HEK293 (cell line): ENCODE measurements around the gene VEGFA.

Source experiments
- CTCF ChIA-PET: fragments of 350-600 bp; formaldehyde crosslinking; extraction: SDS; loops from one replicate; lab custom pipeline; 2021; ENCODE audit warnings: antibody characterized with exemption; lab: Yijun Ruan, JAX
- POLR2A ChIA-PET: fragments of 300-600 bp; formaldehyde crosslinking; extraction: SDS; loops from one replicate; lab custom pipeline; 2020; ENCODE audit warnings: antibody characterized with exemption, inconsistent platforms; lab: Yijun Ruan, JAX
- H3K27ac ChIP-seq: fragments of 200-500 bp; sonication (Bioruptor generic); 2 replicates; pipeline ENCODE4 v1.5.1; 2014; ENCODE audit warnings: low read depth, low read length, control low read depth, inconsistent platforms; ENCODE audit errors: extremely low read depth
- H3K36me3 ChIP-seq, 2 experiments: fragments of 200-500 bp in 1 of 2; sonication (Bioruptor generic) in 1 of 2; 1 replicate in 1 of 2; 2 replicates in 1 of 2; pipeline ENCODE4 v1.5.1; 2014 to 2017; ENCODE audit warnings: inconsistent platforms in 2 of 2, low read length in 2 of 2; ENCODE audit not compliant: control insufficient read depth in 2 of 2, insufficient read depth in 1 of 2
- H3K4me1 ChIP-seq: fragments of 200-500 bp; sonication (Bioruptor generic); 2 replicates; pipeline ENCODE4 v1.5.1; 2014; ENCODE audit warnings: mild to moderate bottlenecking, low read length, inconsistent platforms; ENCODE audit not compliant: control insufficient read depth, insufficient read depth
- H3K4me3 ChIP-seq: 2 replicates; pipeline ENCODE4 v1.5.1; 2011; ENCODE audit warnings: low read depth, mild to moderate bottlenecking, control low read depth, low read length, moderate library complexity
- H3K9me3 ChIP-seq: fragments of 200-500 bp; sonication (Bioruptor generic); 2 replicates; pipeline ENCODE4 v1.5.1; 2014; ENCODE audit warnings: low read depth, low read length, inconsistent platforms; ENCODE audit not compliant: control insufficient read depth, insufficient read depth
- HOXC10 ChIP-seq: sonication (generic); formaldehyde crosslinking; IDR thresholded peaks from 2 replicates; pipeline ENCODE4 v1.8.1; 2023; ENCODE audit warnings: mild to moderate bottlenecking, missing genetic modification reagents
- KLF10 ChIP-seq: fragments of 450-650 bp; IDR thresholded peaks from 2 replicates; pipeline ENCODE4 v1.5.1; 2018; ENCODE audit warnings: missing biosample characterization, mild to moderate bottlenecking, missing genetic modification characterization
- TRIM28 ChIP-seq: IDR thresholded peaks from 2 replicates; pipeline ENCODE4 v1.6.1; 2011; ENCODE audit warnings: low read length, control low read depth, borderline replicate concordance
- ZBTB49 ChIP-seq: fragments of 450-650 bp; formaldehyde crosslinking; IDR thresholded peaks from 2 replicates; pipeline ENCODE4 v1.5.1; 2016; ENCODE audit warnings: missing biosample characterization, missing genetic modification characterization, low read depth
- ZFP37 ChIP-seq: fragments of 450-650 bp; formaldehyde crosslinking; IDR thresholded peaks from 2 replicates; pipeline ENCODE4 v1.5.1; 2016; ENCODE audit warnings: missing biosample characterization, missing genetic modification characterization
- ZFP41 ChIP-seq: fragments of 450-650 bp; formaldehyde crosslinking; IDR thresholded peaks from 2 replicates; pipeline ENCODE4 v1.5.1; 2016; ENCODE audit warnings: missing biosample characterization, missing genetic modification characterization, borderline replicate concordance
- ZFP69B ChIP-seq: fragments of 450-650 bp; formaldehyde crosslinking; IDR thresholded peaks from 2 replicates; pipeline ENCODE4 v1.5.1; 2016; ENCODE audit warnings: missing biosample characterization, missing genetic modification characterization
- ZNF140 ChIP-seq: fragments of 450-650 bp; formaldehyde crosslinking; IDR thresholded peaks from 2 replicates; pipeline ENCODE4 v1.5.1; 2016; ENCODE audit warnings: missing biosample characterization, missing genetic modification characterization
- ZNF155 ChIP-seq: fragments of 450-650 bp; formaldehyde crosslinking; IDR thresholded peaks from 2 replicates; pipeline ENCODE4 v1.5.1; 2016; ENCODE audit warnings: missing biosample characterization, missing genetic modification characterization
- ZNF174 ChIP-seq: fragments of 450-650 bp; formaldehyde crosslinking; IDR thresholded peaks from 2 replicates; pipeline ENCODE4 v1.5.0; 2017; ENCODE audit warnings: missing biosample characterization, mild to moderate bottlenecking, missing genetic modification characterization
- ZNF184 ChIP-seq: fragments of 450-650 bp; IDR thresholded peaks from 2 replicates; pipeline ENCODE4 v1.5.1; 2018; ENCODE audit warnings: missing biosample characterization, mild to moderate bottlenecking, missing genetic modification characterization
- ZNF501 ChIP-seq: fragments of 450-650 bp; formaldehyde crosslinking; IDR thresholded peaks from 2 replicates; pipeline ENCODE4 v1.5.1; 2016; ENCODE audit warnings: missing biosample characterization, missing genetic modification characterization
- ZNF544 ChIP-seq: fragments of 450-650 bp; formaldehyde crosslinking; IDR thresholded peaks from 2 replicates; pipeline ENCODE4 v1.5.0; 2017; ENCODE audit warnings: missing biosample characterization, missing genetic modification characterization
- ZNF549 ChIP-seq: fragments of 450-650 bp; IDR thresholded peaks from 2 replicates; pipeline ENCODE4 v1.5.1; 2018; ENCODE audit warnings: missing biosample characterization, missing genetic modification characterization, mild to moderate bottlenecking, inconsistent platforms, moderate library complexity
- ZNF555 ChIP-seq: fragments of 450-650 bp; formaldehyde crosslinking; conservative IDR thresholded peaks from 2 replicates; pipeline ENCODE4 v1.5.1; 2017; ENCODE audit warnings: missing biosample characterization, mild to moderate bottlenecking, missing genetic modification characterization, inconsistent platforms
- ZNF677 ChIP-seq: fragments of 450-650 bp; IDR thresholded peaks from 2 replicates; pipeline ENCODE4 v1.5.0; 2018; ENCODE audit warnings: missing biosample characterization, mild to moderate bottlenecking, missing genetic modification characterization, moderate library complexity
- ZNF791 ChIP-seq: fragments of 450-650 bp; formaldehyde crosslinking; IDR thresholded peaks from 2 replicates; pipeline ENCODE4 v1.5.1; 2016; ENCODE audit warnings: missing biosample characterization, missing genetic modification characterization
- ZNF792 ChIP-seq: fragments of 450-650 bp; formaldehyde crosslinking; IDR thresholded peaks from 2 replicates; pipeline ENCODE4 v1.5.1; 2016; ENCODE audit warnings: missing biosample characterization, missing genetic modification characterization
- ZSCAN5A ChIP-seq: fragments of 450-650 bp; formaldehyde crosslinking; IDR thresholded peaks from 2 replicates; pipeline ENCODE4 v1.5.1; 2016; ENCODE audit warnings: missing biosample characterization, missing genetic modification characterization
- TF ChIP-seq, protein P1 (sequence below): fragments of 450-650 bp; formaldehyde crosslinking; IDR thresholded peaks from 2 replicates; pipeline ENCODE4 v1.5.1; 2016; ENCODE audit warnings: missing biosample characterization, missing genetic modification characterization
- TF ChIP-seq, protein P2 (sequence below): fragments of 450-650 bp; formaldehyde crosslinking; IDR thresholded peaks from 2 replicates; pipeline ENCODE4 v1.5.1; 2016; ENCODE audit warnings: missing biosample characterization, missing genetic modification characterization
- TF ChIP-seq, protein P3 (sequence below): fragments of 450-650 bp; IDR thresholded peaks from 2 replicates; pipeline ENCODE4 v1.5.1; 2018; ENCODE audit warnings: missing biosample characterization, mild to moderate bottlenecking, missing genetic modification characterization
- TF ChIP-seq, protein P4 (sequence below): fragments of 450-650 bp; IDR thresholded peaks from 2 replicates; pipeline ENCODE4 v1.5.1; 2018; ENCODE audit warnings: missing biosample characterization, missing genetic modification characterization

The VEGFA gene

DNA sequence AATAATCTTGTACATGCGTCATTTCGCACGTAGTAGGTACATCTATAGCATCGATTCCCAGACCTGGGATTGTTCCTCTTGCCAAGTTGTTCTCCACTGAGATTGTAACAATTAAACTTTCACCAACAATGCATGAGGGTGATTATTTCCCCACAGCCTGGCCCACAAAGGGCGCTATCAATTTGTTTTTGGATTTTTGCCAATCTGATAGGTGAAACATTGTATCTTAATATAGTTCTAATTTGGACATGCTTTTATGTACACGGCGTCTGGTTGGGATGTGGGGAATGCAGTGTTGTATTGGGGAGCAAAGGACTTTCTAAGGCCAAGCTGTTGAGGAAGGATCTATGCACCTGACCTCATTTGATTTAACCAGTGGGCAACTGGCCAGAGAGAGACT, 59.5 kb downstream of the VEGFA start:
- H3K4me1 ChIP-seq: 0 out of 2 replicates have a peak, but pooled peaks cover 1% of the 10 kb centered on the region
- no peak overlapping the region for H3K4me3 ChIP-seq
- ChIA-PET CTCF (interaction anchor here (0.6 to 1.6 kb wide), 9 partner anchors 9 to 213 kb away, joined by 3 to 4 read pairs (median 3); no protein-coding TSS in a partner anchor), POLR2A (interaction anchor here (1.0 kb wide), 1 partner anchor 59 kb away, joined by 3 read pairs; no protein-coding TSS in a partner anchor)
- no peak overlapping the region for H3K27ac ChIP-seq
- H3K9me3 ChIP-seq: no peaks in the 10 kb centered on the region
- TF ChIP-seq ZNF174 (tag by site-specific recombination): no peak
- TF ChIP-seq, protein P1, sequence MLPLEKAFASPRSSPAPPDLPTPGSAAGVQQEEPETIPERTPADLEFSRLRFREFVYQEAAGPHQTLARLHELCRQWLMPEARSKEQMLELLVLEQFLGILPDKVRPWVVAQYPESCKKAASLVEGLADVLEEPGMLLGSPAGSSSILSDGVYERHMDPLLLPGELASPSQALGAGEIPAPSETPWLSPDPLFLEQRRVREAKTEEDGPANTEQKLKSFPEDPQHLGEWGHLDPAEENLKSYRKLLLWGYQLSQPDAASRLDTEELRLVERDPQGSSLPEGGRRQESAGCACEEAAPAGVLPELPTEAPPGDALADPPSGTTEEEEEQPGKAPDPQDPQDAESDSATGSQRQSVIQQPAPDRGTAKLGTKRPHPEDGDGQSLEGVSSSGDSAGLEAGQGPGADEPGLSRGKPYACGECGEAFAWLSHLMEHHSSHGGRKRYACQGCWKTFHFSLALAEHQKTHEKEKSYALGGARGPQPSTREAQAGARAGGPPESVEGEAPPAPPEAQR: no peak
- TF ChIP-seq, protein P2, sequence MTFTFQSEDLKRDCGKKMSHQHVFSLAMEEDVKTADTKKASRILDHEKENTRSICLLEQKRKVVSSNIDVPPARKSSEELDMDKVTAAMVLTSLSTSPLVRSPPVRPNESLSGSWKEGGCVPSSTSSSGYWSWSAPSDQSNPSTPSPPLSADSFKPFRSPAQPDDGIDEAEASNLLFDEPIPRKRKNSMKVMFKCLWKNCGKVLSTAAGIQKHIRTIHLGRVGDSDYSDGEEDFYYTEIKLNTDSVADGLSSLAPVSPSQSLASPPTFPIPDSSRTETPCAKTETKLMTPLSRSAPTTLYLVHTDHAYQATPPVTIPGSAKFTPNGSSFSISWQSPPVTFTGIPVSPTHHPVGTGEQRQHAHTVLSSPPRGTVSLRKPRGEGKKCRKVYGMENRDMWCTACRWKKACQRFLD (tag by site-specific recombination): no peak
- H3K36me3 ChIP-seq: no peaks in the 10 kb centered on the region

- Histone ChIP-seq H3K27ac (no peak overlapping the region), H3K4me1 (no peaks in the 10 kb centered on the region), H3K9me3 (no peaks in the 10 kb centered on the region), H3K36me3 (no peaks in the 10 kb centered on the region), H3K4me3 (no peak overlapping the region)
- TF ChIP-seq ZFP41 (tag by site-specific recombination) (no peak), TRIM28 (no peak), ZNF555 (no peak), ZNF549 (tag by site-specific recombination) (no peak), ZBTB49 (tag by site-specific recombination) (no peak), ZNF155 (tag by site-specific recombination) (no peak), KLF10 (no peak), ZFP37 (no peak), ZNF140 (tag by site-specific recombination) (no peak), HOXC10 (CRISPR knock-in tag) (no peak), ZNF501 (tag by site-specific recombination) (no peak), ZNF184 (tag by site-specific recombination) (no peak), ZNF544 (tag by site-specific recombination) (no peak), ZNF791 (tag by site-specific recombination) (no peak), ZSCAN5A (tag by site-specific recombination) (no peak), ZNF677 (tag by site-specific recombination) (no peak), ZNF792 (tag by site-specific recombination) (no peak), ZFP69B (no peak)
- TF ChIP-seq, protein P3, sequence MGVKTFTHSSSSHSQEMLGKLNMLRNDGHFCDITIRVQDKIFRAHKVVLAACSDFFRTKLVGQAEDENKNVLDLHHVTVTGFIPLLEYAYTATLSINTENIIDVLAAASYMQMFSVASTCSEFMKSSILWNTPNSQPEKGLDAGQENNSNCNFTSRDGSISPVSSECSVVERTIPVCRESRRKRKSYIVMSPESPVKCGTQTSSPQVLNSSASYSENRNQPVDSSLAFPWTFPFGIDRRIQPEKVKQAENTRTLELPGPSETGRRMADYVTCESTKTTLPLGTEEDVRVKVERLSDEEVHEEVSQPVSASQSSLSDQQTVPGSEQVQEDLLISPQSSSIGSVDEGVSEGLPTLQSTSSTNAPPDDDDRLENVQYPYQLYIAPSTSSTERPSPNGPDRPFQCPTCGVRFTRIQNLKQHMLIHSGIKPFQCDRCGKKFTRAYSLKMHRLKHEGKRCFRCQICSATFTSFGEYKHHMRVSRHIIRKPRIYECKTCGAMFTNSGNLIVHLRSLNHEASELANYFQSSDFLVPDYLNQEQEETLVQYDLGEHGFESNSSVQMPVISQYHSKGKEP (tag by site-specific recombination): no peak
- TF ChIP-seq, protein P4, sequence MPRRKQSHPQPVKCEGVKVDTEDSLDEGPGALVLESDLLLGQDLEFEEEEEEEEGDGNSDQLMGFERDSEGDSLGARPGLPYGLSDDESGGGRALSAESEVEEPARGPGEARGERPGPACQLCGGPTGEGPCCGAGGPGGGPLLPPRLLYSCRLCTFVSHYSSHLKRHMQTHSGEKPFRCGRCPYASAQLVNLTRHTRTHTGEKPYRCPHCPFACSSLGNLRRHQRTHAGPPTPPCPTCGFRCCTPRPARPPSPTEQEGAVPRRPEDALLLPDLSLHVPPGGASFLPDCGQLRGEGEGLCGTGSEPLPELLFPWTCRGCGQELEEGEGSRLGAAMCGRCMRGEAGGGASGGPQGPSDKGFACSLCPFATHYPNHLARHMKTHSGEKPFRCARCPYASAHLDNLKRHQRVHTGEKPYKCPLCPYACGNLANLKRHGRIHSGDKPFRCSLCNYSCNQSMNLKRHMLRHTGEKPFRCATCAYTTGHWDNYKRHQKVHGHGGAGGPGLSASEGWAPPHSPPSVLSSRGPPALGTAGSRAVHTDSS (tag by site-specific recombination): no peak
- ChIA-PET CTCF (no interaction called here), POLR2A (interaction anchor here (1.6 kb wide), 1 partner anchor 61 kb away, joined by 3 read pairs; the partner anchor contains the start of gene VEGFA)
Observed at GRCh38 chr6:43830775-43831174, 60.8 kb downstream of the VEGFA start.
